ENCODE results near the gene DHH.
A peak's percentile ranks its signal among the peaks of the same experiment; 100 is the strongest.
"Not testable (repeated sequence)": the region's sequence is repeated elsewhere in the genome, so short reads cannot be mapped to it uniquely, and the experiment has no call there.

DHH gene

DNA sequence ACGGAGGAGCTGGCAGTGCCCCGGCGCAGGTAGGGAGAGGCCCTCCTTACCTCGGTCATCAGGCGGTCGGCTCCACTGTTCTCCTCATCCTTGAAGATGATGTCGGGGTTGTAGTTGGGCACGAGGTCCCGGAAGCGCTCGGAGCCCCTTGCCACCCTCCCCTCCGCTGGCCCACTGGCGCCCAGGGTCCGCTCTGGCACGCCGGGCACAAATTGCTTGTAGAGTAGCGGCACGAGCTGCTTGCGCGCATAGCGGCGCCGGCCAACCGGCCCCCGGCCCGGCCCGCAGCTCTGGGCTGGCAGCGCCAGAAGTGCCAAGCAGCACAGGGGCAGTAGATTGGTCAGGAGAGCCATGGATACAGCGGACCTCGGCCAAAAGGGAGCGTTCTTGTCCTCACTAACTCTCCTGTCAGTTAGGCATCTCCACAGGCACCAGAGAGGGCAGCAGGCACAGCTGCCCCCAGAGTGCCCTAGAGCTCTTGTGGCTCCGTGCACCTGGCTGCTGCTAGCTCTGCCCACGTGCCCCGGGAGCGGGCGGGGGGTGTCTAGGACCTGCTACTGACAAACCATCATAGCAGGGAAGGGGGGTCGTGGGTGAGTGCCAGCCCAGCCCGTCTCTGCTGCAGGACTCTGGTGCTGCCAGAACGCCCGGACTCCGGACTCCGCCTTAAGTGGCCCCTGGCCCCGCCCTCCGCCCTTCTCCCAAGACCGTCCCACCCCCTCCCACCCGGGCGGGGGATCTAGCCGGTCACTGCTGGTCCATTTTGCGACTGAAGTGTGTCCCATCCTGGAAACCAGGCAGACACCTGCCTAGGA is at the start of gene DHH:
Gene DHH, minus strand, starts transcription at position 642 of the 815 bp plus-strand sequence. Its CDS starts 289 bp downstream, at position 353.
- DNase-seq = no peak

DNA sequence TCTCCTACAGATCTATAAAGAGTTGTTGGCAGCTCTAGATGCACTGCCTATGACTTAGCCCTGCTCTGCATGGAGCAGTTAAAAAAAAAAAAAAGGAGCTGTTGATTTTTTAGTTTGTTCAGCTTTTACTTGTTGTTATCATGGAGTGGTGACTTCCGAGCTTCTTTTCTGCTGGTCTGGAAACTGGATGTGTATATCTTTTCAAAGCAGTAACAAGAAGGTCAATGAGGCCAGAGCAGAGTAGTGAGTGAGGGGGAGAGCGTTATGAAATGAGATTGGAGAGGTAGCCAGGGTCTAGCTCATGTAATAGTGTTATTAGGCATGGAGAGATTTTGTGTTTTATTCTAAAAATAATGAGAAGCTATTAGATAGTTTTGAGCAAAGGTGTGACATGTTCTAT is 49.8 kb upstream of the DHH start:
- DNase-seq = no peak

DNA sequence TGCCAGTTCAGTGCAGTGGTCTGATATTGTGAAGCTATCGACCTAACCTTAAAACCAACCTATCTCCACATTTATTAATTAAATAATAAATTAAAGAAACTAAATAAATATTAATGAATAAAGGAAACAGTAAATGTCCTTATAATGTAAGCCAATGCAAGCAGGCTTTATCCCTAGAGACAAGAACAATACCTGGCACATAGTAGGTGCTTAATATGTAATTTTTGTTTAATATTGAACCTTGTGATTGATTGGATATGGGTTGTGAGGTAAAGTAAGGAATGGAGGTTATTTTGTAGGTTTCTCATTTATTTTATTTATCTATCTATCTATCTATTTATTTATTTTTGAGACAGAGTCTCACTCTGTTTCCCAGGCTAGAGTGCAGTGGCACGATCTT is 44.4 kb upstream of the DHH start:
- DNase-seq = no peak

DNA sequence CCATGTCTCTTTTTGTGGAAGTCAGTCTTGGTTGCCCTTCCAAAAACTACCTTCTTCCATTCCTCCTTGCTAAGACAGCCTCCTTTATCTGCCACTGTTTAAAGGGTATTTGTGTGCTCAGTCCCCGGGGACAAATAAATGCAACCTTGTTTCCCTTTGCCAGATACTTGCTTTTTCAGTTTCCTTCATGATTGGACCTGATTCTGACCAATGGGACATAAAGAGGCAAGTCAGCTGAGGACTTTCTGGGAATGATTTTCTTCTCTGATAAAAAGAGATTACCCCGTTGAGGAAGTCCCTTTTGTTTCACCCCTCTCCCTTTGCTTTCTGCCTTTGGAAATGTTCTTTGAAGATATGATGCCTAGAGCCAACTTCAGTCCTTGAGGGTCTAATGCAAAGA is 44.0 kb upstream of the DHH start:
- no peak for DNase-seq

DNA sequence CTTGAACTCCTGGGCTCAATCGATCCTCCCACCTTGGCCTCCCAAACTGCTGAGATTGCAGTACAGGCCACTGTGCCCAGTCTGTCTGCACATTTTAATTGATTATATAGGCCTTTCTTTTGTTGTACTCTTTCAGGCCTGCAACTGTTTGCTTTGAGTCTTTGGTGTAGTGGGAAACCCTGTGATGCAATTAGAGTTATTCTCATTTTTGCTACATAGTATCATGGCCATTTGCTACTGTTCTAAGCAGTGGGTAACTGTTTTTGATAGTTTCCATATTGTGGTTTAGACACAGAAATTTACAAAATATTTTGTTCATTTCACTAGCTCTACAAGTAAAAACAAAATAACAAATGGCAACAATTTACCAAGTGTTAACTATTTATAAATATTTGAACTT is 42.9 kb upstream of the DHH start:
- no peak for DNase-seq

DNA sequence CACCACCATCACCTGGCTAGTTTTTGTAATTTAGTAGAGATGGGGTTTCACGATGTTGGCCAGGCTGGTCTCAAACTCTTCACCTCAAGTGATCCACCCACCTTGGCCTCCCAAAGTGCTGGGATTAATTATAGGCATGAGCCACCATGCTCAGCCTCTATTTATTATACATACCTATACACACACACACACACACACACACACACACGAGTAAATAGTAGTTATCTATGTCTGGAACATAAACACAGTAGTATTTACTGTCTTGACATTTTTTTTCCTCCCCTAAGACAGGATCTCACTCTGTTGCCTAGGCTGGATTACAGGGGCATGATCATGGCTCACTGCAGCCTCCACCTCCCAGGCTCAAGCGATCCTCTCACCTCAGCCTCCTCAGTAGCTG is 42.4 kb upstream of the DHH start:
- not testable (repeated sequence) for DNase-seq

DNA sequence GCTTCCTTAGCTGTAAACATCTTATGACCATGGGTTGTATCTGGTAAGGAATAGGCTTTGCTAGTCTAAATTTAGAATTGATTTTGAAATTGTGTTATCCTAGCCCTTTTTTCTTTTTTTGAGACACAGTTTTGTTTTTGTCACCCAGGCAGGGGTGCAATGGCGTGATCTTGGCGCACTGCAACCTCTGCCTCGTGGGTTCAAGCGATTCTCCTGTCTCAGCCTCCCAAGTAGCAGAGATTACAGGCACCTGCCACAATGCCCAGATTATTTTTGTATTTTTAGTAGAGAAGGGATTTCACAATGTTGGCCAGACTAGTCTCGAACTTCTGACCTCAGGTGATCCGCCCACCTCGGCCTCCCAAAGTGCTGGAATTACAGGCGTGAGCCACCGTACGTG is 39.0 kb upstream of the DHH start:
- DNase-seq = no peak

DNA sequence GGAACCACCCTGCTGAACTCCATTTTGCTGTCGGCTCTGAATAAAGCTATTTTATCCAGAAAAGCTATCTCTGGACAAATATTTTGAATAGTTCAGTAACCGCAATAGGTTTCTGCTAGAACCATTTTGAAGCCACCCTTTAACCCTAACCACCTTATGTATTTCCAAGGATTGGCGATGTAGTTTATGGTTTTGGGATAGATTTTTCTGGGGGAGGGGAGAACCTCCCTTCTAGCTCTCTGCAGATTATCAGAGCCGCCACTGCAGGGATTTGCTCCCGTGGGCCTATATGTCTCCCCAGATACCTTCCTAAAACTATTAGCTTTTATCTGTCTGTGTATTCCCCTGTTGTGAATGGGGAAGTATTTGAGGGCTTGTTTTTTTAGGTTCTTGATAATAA is 38.4 kb upstream of the DHH start:
- DNase-seq = no peak

DNA sequence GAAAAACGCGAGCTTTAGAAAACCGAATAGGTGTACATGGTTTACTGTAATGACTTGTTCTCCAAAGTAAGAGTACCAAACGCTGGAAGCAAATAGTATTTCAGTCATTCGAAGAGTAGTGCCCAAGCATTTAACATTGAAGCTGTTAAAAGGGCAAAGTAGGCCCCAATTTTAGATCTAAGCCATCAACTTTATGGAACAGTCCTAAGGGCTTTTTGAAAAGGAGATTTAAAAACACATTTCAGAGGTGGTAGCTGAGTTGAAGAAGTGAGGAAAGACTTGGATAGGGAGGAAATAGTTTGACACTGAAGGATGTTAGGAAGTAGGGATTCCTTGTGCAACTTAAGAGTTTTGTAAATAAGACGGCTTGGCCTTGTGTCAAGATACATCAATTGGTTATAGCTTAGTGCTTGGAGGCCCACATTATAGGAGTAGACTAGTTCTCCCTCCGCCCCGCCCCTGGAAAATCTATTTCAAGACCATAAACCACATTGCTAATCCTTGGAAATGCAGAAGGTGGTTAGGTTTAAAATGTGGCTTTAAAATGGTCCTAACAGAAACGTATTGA is 37.4 kb upstream of the DHH start:
- no peak for DNase-seq

DNA sequence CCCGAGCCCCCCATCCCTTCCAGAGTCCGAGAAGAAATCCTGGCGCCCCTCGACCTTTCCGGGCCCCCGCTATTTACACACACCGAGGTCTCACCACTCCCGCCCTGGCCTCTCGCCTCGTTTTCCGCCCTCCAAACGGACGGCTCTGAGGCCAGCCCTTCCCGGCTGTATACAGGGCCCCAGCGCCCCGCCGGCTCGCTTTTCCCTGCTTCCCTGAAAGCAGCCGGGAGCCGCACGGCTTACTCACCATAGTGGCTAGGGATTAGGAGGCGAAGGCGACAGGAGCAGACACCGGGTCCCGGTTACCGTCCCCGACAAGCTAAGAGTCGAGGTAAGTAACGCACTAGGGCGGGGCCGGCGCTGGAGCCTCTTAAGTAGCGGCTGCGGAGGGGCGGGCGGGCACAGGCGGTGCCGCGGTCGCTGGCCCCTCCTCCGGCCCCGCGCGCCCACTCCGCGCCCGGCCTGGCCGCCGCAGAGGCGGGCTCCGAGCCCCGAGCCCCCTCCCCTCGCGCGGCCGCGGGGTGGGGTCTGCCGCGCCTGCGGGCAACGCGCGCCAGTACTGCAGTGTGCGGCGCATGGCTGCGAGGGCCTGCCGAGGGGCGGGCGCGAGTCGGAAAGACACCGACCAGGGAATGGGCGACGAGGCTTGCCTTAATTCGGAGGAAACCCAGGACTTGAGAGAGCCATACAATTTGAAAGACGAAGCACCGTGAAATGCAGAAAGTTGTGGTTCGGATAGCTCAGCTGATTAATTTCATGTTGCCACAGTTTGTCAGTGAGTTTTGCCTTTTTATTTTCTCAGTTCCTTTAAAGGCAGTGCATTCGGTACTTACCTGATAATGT is 36.7 kb upstream of the DHH start, which contains the start of gene TUBA1B:
Gene TUBA1B, minus strand, starts transcription at position 345 of the 843 bp plus-strand sequence. Its CDS starts 95 bp downstream, at position 250.
- DNase-seq = peak; percentile 85

DNA sequence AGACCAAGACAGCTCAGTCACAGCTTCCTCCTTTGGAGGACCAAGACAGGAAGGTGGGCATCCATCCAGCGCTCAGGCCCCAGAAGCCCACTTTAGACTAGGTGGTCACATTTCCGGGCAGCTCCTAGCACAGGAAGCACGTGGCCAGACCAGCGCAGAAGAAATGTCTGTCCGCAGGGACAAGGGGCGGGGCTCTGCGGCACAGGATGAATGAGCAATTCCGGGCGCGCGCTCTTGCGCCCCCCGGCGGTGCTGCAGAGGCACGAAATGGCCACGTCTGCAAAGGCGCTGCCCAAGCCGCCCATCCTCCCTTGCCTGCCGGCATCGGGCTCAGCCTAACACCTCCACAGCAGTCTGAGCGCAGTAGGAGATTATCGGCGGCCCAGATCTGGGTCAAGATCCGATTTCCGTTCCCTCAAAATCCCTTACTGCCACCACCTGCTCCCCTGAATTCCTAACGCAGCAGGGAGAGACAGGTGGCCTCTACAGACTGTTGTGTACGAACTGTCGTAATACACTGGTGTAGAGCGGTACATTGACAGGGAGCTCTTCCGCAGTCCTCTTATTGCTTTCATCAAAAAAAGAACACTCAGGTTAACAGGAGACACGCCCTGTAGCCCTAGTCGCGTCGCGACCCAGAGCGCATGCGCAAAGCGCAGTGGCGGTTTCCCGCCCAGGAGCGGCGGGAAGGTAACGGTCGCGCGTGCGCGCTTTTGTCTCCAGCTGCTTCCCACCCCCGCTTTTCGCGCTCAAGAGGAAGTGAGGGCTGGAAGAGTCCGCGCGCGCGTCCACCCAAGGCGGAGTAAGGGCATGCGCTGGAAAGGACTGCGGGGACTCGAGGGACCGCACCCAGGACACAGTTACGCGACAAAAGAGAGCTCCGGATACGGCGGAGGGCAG is 35.8 kb upstream of the DHH start:
- DNase-seq = peak; percentile 86

DNA sequence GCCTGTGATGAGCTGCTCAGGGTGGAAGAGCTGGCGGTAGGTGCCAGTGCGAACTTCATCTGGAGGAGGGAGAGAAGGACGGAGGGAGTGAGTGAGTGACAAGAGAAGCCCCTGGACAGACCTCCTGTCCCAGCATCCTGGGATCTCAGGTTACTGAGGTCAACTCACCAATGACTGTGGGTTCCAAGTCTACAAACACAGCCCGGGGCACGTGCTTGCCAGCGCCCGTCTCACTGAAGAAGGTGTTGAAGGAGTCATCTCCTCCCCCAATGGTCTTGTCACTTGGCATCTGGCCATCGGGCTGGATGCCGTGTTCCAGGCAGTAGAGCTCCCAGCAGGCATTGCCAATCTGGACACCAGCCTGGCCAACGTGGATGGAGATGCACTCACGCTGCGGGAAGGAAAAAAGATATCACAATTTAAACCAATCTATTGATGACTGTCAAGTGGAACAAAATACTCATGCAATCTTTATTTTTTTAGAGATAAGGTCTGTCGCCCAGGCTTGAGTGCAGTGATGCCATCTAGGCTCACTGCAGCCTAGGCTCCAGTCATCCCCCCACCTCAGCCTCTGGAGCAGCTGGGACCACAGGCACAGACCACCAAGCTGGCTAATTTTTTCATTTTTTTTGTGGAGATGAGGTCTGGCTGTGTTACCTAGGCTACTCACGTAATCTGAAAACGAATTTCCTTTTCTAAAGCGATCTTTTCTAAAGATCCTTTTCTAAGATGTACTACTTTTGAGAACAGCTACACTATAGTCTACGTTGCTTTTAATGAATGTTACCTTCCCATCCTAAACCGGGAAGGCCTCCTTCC is 34.9 kb upstream of the DHH start:
- DNase-seq = no peak

DNA sequence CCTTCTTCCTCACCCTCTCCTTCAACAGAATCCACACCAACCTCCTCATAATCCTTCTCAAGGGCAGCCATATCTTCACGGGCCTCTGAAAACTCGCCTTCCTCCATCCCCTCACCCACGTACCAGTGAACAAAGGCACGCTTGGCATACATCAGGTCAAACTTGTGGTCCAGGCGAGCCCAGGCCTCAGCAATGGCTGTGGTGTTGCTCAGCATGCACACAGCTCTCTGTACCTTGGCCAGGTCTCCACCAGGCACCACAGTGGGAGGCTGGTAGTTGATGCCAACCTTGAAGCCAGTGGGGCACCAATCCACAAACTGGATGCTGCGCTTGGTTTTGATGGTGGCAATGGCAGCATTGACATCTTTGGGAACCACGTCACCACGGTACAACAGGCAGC is 33.4 kb upstream of the DHH start:
- DNase-seq = not testable (repeated sequence)

DNA sequence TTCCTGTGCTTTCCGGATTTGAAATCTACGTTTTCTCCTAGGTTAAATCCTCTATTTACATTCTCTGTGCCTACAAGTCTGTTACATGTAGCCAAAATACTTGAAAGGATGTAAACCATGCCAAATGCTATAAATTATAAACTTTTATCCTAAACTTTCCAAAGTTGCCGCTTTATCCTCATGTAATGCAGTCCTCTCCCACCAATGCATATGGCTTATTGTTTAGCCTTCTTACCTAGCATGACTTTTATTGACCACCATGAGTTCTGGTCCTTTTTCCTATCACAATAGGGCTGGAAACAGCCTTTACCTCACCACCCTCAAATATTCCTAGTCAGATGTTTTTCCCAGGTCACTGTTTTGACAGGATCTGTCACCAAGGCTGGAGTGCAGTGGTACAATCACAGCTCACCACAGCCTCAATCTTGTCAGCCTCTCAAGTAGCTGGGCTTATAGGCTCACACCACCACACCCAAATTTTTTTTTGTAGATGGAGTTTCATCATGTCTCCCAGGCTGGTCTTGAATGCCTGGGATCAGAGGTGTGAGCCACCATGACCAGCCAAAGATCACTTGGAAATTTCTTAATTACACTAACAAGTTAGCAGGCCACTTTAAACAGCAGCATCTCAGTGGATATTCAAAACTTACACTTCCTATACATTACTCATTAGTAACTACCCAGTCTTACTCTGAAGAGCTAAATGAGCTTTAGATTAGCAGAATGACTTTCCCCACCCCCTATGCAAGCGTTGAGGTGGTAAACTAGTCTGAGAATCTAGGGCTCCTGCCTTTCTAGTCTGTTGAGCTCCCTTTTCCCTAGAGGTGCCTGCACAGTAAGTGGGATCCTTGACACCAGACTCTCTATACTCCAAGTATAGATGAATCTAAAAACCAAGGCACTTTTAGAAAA is 32.5 kb upstream of the DHH start:
- no peak for DNase-seq

DNA sequence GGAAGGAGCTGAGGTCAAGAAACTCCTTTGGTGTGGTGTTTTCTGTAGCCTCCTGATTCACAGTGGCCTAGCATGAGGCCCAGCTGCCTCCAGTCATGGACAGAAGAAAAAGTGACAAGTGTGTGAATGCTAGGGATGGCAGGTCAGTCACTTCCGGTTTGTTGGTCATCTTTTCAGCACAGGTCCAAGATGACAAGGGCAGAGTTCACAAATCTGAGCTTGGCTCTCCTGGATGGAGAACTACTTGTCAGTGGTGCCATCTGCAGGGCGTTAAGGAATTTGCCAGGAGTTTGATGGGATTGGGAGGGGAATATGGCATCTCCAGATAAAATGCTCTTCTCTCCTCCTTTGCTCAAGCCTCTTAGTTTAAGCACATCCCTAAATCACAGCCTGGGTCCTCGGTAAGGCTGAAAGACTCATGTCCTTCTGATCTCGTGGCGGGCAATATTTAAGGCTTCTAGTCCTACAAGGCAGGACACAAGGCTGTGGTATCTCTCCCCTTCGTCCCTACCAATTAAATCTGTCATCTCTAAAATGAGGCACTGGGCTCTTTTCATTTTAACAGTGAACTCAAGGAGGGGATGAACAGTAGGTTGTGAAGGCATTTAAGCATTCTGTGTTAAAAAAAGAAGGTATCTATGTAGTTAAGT is 26.6 kb upstream of the DHH start:
- DNase-seq = no peak

DNA sequence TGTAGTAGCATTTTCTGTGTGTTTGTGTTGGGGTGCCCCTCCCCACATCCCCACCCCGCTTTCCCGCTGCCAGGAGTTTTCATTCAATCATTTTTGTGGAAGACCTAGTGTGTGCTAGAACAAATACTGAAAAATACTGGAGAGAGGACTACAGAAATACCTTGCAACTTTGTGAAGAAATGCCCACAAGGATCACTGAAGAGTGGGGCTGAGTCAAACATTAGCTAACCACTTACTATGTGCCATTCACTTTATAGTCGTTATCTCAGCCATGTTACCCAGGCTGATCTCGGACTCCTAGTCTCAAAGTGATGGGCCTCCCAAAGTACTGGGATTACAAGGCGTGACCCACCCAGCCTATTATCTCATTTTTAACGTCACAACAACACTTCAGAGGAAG is 16.6 kb upstream of the DHH start:
- DNase-seq = no peak

DNA sequence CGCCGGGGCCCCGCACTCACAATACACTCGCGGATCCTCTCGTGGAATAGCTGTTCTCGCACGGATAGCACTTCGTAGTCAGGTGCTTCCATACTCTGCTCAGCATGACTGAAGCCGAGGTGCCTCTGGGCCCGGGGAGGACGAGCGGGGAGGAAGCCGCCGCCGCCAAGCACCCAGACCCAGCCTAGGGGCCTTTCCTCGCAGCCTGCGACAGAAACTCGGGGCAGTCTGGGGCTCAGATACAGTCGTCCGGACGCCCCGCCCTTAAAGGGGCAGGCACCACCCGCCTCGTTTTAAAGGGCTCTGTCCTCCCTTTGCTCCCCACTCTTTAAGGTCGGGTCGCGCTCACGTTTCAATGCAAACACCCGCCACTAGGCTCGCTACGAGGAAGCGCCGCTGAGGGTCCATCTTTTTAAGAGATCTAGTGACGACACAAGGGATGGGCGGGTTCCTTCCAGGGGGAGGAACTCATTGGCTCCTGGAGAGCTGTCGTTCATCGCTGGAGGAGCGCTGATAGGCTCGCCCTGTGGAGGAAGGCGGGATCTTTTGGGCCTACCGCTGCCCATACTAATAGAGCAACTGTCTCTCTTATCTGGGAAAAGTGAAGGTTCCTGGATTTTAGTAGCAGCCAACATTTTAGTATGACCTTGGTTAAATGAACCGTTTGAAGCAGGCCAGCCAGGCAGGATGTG is 16.0 kb upstream of the DHH start, which contains the start of gene LMBR1L:
Gene LMBR1L, minus strand, starts transcription at position 384 of the 692 bp plus-strand sequence. Its CDS starts 292 bp downstream, at position 92.
- peak; percentile 95 for DNase-seq

DNA sequence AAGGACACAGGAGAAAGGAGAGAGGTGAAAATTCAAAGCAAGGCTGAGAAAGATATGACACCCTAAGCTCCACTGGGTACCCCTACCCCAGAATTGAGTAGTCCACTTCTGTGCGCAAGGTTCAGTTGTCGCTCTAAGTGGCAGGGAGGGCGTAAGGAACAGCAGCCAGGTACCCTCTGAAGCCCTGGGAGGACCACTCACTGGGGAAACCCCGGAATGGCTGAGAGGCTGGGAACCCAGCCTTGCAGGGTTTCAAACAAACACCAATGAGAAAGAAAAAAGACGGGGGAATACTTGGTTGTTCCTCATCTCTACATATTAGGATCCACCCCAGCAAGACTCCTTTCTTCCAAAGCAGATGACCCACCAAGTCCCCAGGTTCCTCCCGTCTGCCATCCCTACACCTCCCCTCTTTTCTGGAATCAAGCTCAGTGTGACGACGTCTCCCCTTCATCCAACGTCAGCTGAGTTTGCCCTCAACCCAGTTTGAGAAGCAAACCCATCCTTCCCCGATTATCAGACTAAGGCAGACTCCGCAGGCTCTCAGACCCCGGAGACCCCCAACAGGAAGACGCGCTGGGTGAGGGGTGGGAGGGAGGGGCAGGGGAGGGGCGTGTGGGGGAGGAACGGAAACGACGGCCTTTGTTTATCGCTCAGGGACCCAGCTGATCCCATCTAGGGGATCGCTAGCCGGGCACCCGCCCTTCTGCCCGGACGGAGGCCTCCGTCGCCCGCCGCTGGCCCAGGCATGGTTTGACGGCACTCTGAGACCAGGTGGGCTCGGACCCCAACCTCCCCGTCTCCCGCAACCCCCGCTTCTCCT is 15.3 kb upstream of the DHH start:
- no peak for DNase-seq

Data from activated T-cell treated with anti-CD3 and anti-CD28 coated beads for 4 hours (primary cell).